NOMO-1 treated with DMSO at 0.1 percent for 48 hours (cell line): ENCODE data around the gene VTI1A.
A peak's percentile ranks its signal among the peaks of the same experiment; 100 is the strongest.
"Not testable (repeated sequence)": the region's sequence is repeated elsewhere in the genome, so short reads cannot be mapped to it uniquely, and the experiment has no call there.

Experiments
- DNase-seq: peaks from one replicate; lab custom pipeline; 2025; ENCODE audit not compliant: unreplicated experiment; lab: John Stamatoyannopoulos, UW

Gene VTI1A

GRCh38 chr10:112715581-112715980, 268.6 kb downstream of the VTI1A start:
- DNase-seq = no peak

- DNase-seq = no peak
These were observed 269.1 kb downstream of the VTI1A start for GRCh38 chr10:112716076-112716475.

DNA sequence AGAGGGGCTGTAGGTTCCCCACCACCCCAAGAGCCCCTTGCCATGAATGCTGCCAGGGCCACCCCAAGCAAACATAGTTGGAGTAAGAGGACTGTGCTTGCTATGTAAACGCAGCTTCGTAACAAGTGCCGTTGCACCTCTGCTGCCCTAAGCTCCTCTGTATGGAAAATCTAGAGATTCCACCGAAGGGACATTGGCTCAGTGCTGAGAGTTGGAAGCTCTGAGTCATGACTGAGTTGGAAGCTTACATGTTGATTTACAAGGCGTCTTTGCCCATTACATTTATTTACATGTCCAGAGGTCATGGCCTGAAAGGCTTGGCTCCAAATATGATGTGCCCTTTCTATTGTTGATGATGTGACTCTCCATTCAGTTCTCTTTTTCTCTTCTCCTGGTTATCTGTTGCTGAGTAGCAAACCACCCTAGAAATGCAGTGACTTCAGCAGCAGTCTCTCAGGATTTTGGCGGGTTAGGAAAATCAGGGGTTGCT, 270.0 kb downstream of the VTI1A start:
- DNase-seq = no peak

GRCh38 chr10:112720178-112720577, 273.2 kb downstream of the VTI1A start:
- DNase-seq = no peak

DNA sequence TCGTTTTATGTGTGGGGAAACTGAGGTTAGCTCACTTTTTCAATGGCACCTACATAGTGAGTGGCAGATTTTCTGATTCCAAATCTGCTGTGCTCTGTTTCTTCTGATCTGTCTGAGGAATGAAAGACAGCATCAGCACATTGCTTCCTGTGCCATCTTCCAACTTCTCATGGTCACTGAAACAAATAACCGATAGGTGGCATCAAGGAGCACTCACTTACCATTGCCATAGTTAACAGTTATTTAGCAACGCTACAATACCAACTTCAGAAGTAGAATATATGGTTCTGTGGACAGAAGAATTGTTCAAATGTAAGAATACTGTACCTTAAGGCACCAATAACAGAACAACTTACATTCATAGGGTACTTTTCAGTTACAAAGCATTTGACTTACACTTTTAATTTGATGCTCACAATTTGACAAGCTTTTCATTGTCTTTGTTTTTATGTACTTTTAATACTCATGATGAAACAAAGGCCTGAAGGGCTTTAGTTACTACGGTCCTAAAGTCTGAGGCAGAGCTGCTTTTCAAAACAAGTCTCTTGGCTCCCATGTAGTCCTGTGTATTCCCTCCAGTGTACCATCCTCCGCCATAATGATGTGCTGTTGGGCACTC, 274.2 kb downstream of the VTI1A start:
- DNase-seq = peak; percentile 58

DNA sequence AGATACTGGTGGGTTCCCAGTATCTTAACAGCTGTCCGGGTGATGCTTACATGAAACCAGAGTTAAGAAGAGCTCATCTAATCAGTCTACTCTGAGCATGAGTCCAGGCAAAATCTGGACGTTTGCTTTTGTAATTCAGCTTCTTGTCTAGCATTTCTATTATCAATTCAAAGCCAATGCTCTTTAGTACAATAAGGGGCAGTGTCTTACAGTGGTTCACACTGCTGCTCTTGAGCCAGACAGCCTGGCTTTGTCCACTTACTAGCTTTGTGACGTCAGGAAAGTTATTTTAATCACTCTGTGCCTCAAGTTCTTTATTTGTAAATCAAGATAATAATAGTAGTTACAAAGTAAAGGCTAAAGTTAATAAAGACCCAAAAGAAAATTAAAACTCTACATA, 275.7 kb downstream of the VTI1A start:
- DNase-seq = no peak

GRCh38 chr10:112723876-112724275, 276.9 kb downstream of the VTI1A start:
- no peak for DNase-seq

DNA sequence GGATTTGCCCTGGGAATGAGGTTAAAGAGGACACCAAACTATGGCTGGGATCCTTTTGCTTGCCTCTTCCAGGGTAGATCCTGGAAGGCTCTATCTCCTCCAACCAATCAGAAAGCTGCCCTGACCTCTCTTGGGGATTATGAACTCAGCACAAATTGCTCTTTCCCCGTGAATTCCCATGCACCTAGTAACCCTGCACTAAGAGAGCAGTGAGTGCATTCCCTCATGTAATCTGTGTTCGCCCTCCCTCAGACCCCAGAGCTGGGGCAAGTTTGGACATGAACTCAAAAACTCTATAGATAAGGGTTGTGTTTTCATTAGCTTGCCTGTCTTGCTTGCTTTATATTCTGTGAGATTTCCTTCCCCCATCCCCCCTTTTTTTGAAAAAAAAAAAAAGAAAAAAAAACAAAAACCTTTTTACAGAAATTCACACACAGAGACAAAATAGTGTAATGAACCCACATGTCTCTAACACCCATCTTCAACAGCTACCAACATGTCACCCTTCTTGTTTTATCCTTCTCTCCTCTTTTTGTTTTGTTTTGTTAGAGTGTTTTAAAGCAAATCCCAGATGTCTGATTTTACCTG, 277.5 kb downstream of the VTI1A start:
- DNase-seq = no peak

- DNase-seq = no peak
These were observed 281.3 kb downstream of the VTI1A start for GRCh38 chr10:112728118-112728883.

DNA sequence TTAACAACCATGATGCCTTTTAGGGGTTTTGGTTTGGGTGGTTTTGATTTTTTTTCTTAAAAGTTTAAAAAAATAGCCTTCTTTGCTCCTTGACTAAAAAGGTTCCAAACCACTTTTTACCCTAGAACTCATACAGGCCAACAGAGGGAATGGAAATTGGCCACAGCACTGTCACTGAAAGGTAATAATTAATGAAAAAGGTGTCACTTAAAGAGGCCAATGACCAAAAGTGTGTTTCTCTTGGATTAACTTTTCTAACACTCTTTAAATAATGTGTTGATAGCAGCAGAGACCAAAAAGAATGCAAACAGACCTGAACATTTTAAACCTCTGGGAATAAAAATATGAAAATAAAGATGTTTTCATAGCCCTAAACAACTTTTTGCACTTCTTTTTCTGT, 282.0 kb downstream of the VTI1A start:
- DNase-seq = no peak

- DNase-seq = not testable (repeated sequence)
These were observed 284.4 kb downstream of the VTI1A start for GRCh38 chr10:112731450-112731849.

DNA sequence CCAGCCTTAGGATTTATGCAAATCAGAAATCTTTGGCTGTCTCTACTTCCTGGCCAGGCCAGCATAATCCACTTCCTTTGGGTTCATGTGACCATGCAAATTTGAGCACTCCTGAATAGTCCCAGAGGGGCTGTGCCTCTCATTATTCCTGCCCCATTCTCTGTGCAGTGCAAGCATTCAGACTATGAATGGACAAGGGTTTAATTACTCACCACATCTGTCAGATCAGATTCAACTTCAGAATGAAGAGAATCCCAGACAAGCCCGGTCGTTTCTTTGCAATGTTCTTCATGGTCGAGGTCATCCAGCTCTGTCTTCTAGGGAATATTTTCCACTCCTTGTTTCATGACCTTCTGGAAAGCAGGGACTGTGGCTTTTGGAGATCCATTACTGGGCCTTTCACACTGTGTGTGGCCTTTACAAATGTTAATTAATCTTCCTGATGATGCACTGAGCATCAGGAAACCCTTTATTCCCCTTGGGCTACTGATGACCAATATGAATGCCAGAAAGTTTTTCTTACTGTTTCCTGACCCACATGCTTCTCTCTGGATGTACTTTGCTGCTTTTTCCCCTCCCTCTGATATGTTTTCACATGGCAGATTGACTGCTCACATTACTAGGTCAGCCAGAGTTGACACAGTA, 285.4 kb downstream of the VTI1A start:
- DNase-seq = no peak

- no peak for DNase-seq
These were observed 288.2 kb downstream of the VTI1A start for GRCh38 chr10:112735041-112735695.

- no peak for DNase-seq
These were observed 291.9 kb downstream of the VTI1A start for GRCh38 chr10:112738606-112739591.

DNA sequence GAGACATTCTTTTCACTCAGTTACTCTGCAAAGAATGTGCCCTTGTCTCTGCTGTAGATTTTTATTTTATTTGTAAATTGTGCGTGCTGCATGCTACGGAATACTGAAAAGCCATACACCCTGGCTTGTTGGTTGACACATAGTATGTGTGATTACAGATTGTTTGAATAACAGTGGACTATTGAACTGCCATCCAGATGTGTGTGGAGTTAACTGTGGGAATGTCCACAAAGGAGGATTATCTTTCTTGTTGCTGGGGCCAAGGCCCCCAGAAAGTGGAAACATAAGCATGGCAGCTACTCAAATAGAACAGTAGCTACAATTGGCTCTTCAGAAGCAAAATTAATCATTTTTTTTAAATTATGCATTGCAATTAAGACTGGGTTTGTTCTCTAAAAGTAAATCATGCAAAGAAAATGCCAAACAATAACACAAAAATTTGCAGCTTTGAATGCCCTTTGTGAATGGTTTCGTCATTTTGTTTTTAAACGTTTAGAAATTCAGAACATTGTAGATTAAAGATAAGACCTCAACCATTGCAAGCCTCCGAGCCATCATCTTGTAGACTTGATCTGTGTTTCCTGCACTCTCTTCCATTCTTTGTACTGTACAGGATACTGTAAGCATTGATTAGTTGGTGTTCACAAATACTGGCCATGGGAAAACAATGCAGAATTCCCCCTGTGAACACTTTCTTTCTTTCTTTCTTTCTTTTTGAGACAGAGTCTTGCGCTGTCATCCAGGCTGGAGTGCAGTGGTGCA, 292.8 kb downstream of the VTI1A start:
- no peak for DNase-seq

- no peak for DNase-seq
These were observed 294.9 kb downstream of the VTI1A start for GRCh38 chr10:112741830-112742402.

- no peak for DNase-seq
These were observed 297.4 kb downstream of the VTI1A start for GRCh38 chr10:112744181-112745096.

DNA sequence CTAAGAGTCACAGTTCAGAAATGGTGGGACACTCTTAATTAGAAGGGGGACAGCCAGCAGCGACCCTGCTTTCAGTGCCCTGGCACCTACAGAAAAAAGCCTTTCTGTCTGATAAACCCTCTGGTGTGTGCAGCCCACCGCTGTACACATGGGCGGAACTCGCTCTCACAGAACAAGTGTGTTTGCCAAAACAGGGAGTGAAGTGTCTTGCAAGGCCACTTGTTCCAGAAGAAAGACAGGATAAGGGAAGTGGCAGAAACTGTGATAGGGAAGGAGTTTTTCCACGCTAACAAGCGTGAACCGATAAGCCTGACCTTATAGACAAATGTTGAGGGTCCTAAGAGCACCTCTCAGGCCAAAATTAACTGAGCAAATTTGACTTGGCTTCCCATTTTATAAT, 299.3 kb downstream of the VTI1A start:
- no peak for DNase-seq
